NCI-H1092 (cell line): Measurements from ENCODE around the gene SNRNP48.

Experiments
- DNase-seq: peaks from one replicate; lab custom pipeline; 2025; lab: John Stamatoyannopoulos, UW

Gene SNRNP48

GRCh38 chr6:7644417-7644816 lies 54.4 kb downstream of the SNRNP48 start:
- DNase-seq, result no peak

- DNase-seq, result no peak
Measured at GRCh38 chr6:7646394-7646793, 56.4 kb downstream of the SNRNP48 start.

- DNase-seq, result no peak
Measured at GRCh38 chr6:7647504-7647903, 57.5 kb downstream of the SNRNP48 start.

GRCh38 chr6:7649037-7649810 lies 59.2 kb downstream of the SNRNP48 start:
- no peak for DNase-seq

GRCh38 chr6:7650878-7651277 lies 60.9 kb downstream of the SNRNP48 start:
- DNase-seq, result no peak

- DNase-seq, result no peak
Measured at GRCh38 chr6:7652957-7653356, 63.0 kb downstream of the SNRNP48 start.

- no peak for DNase-seq
Measured at GRCh38 chr6:7656355-7656754, 66.4 kb downstream of the SNRNP48 start.

- DNase-seq, result no peak
Measured at GRCh38 chr6:7658543-7658942, 68.5 kb downstream of the SNRNP48 start.

- no peak for DNase-seq
Measured at GRCh38 chr6:7661364-7661763, 71.4 kb downstream of the SNRNP48 start.
